ENCODE measurements around the gene KNDC1. TPM values are rescaled to one million over a fixed set of nuclear protein-coding genes. Genes with fewer than 3 reads are reported as not detected.

Gene KNDC1
- total RNA-seq, 5 donors from 2014 or later (not counting 1 experiment from before 2014, with no cell fraction given): 0.09 to 1.2 (median 0.35) TPM

GRCh38 chr10:133204226-133205015 is 44.4 kb downstream of the KNDC1 start:
- H3K36me3 ChIP-seq (ENCODE audit: control insufficient read depth in 2 of 2, extremely low read depth in 1 of 2, insufficient read depth in 1 of 2, low read length in 1 of 2): no peaks in the 10 kb centered on the region
- Mint-ChIP-seq H3K36me3 (no peaks in the 10 kb centered on the region), H3K27ac (no peak overlapping the region), H3K27me3 (peaks cover 0 to 5% of the 10 kb centered on the region in 2 donors), H3K4me3 (no peak overlapping the region), H3K9me3 (no peaks in the 10 kb centered on the region), H3K4me1 (no peaks in the 10 kb centered on the region)
- H3K9me3 ChIP-seq: no peaks in the 10 kb centered on the region
- H3K27ac ChIP-seq (ENCODE audit: low read length): no peak overlapping the region
- ChIA-PET CTCF (no interaction called here), POLR2A (no interaction called here)
- DNase-seq (no peak), ATAC-seq (replicated peaks in 1 of 4) (no peak)
- WGBS (ENCODE audit: insufficient coverage): 90% methylated on average over 30 of the region's 38 CpGs
- no peaks in the 10 kb centered on the region for H3K4me1 ChIP-seq (ENCODE audit: control insufficient read depth in 1 of 2, extremely low read depth in 1 of 2, insufficient read depth in 2 of 2, low read length in 2 of 2)
- peaks cover 0 to 9% of the 10 kb centered on the region in 2 experiments for H3K27me3 ChIP-seq (replicated peaks in 1 of 2; ENCODE audit: control insufficient read depth in 2 of 2, extremely low read depth in 1 of 2, insufficient read depth in 2 of 2, low read length in 1 of 2)
- no peak overlapping the region for H3K4me3 ChIP-seq (ENCODE audit: control insufficient read depth in 1 of 2, extremely low read depth in 1 of 2, low read length in 1 of 2)

- Histone ChIP-seq H3K27ac (ENCODE audit: low read length) (no peak overlapping the region), H3K27me3 (replicated peaks in 1 of 2; ENCODE audit: control insufficient read depth in 2 of 2, extremely low read depth in 1 of 2, insufficient read depth in 2 of 2, low read length in 1 of 2) (peaks cover 0 to 12% of the 10 kb centered on the region in 2 experiments), H3K4me1 (ENCODE audit: control insufficient read depth in 1 of 2, extremely low read depth in 1 of 2, insufficient read depth in 2 of 2, low read length in 2 of 2) (no peaks in the 10 kb centered on the region), H3K4me3 (ENCODE audit: control insufficient read depth in 1 of 2, extremely low read depth in 1 of 2, low read length in 1 of 2) (no peak overlapping the region), H3K9me3 (no peaks in the 10 kb centered on the region), H3K36me3 (ENCODE audit: control insufficient read depth in 2 of 2, extremely low read depth in 1 of 2, insufficient read depth in 1 of 2, low read length in 1 of 2) (no peaks in the 10 kb centered on the region)
- CTCF ChIA-PET: no interaction called here
- Mint-ChIP-seq H3K4me3 (no peak overlapping the region), H3K9me3 (no peaks in the 10 kb centered on the region), H3K27ac (no peak overlapping the region), H3K27me3 (peaks cover 0 to 5% of the 10 kb centered on the region in 2 donors), H3K36me3 (no peaks in the 10 kb centered on the region), H3K4me1 (no peaks in the 10 kb centered on the region)
- WGBS (ENCODE audit: insufficient coverage): 90% methylated on average over 22 of the region's 23 CpGs
- DNase-seq (no peak), ATAC-seq (replicated peaks in 1 of 4) (no peak)
- POLR2A ChIA-PET: no interaction called here
Measured at GRCh38 chr10:133205146-133205545, 45.1 kb downstream of the KNDC1 start.

DNA sequence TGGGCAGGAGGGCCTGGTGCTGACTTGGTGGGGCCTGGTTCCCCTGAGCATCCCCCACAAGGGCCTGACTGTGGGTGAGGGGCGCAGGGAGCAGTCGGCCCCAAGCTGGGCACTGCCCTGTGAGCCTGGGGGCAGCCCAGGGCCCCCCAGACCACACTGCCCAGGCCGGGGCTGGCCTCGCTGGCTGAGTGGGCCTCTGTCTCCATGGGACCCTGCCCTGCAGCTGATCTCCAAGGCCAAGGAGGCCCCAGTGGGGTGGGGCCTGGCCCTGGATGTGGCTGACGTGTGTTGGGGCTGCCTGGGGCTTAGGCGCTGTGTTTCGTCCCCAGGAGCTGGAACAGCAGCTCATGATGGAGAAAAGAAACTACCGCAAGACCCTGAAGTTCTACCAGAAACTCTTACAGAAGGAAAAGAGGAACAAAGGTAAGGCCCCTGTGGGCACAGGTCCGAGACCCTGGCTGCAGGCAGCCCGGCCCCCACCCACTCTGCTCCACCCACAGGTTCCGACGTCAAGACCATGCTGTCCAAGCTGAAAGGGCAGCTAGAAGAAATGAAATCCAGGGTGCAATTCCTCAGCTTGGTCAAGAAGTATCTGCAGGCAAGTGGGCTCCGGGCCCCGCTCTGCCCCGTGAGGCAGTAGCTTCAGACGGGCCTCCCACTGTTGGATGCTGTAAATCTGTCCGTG is 46.5 kb downstream of the KNDC1 start:
- H3K36me3 Mint-ChIP-seq: no peaks in the 10 kb centered on the region
- ChIA-PET CTCF (no interaction called here), POLR2A (no interaction called here)
- Histone ChIP-seq H3K4me1 (ENCODE audit: control insufficient read depth in 1 of 2, extremely low read depth in 1 of 2, insufficient read depth in 2 of 2, low read length in 2 of 2) (peaks cover 0 to 3% of the 10 kb centered on the region in 2 experiments), H3K27ac (ENCODE audit: low read length) (no peak overlapping the region), H3K9me3 (no peaks in the 10 kb centered on the region), H3K27me3 (replicated peaks in 1 of 2; ENCODE audit: control insufficient read depth in 2 of 2, extremely low read depth in 1 of 2, insufficient read depth in 2 of 2, low read length in 1 of 2) (peaks cover 0 to 18% of the 10 kb centered on the region in 2 experiments), H3K36me3 (ENCODE audit: control insufficient read depth in 2 of 2, extremely low read depth in 1 of 2, insufficient read depth in 1 of 2, low read length in 1 of 2) (no peaks in the 10 kb centered on the region), H3K4me3 (ENCODE audit: control insufficient read depth in 1 of 2, extremely low read depth in 1 of 2, low read length in 1 of 2) (no peak overlapping the region)
- 82% methylated on average over 15 of the region's 17 CpGs for WGBS (ENCODE audit: insufficient coverage)
- DNase-seq: no peak
- no peaks in the 10 kb centered on the region for H3K9me3 Mint-ChIP-seq
- peaks cover 0 to 4% (median 2%) of the 10 kb centered on the region in 3 donors for H3K4me1 Mint-ChIP-seq
- H3K27ac Mint-ChIP-seq: no peak overlapping the region
- H3K4me3 Mint-ChIP-seq: no peak overlapping the region
- peaks cover 0 to 2% of the 10 kb centered on the region in 2 donors for H3K27me3 Mint-ChIP-seq
- no peak for ATAC-seq (replicated peaks in 1 of 4)

DNA sequence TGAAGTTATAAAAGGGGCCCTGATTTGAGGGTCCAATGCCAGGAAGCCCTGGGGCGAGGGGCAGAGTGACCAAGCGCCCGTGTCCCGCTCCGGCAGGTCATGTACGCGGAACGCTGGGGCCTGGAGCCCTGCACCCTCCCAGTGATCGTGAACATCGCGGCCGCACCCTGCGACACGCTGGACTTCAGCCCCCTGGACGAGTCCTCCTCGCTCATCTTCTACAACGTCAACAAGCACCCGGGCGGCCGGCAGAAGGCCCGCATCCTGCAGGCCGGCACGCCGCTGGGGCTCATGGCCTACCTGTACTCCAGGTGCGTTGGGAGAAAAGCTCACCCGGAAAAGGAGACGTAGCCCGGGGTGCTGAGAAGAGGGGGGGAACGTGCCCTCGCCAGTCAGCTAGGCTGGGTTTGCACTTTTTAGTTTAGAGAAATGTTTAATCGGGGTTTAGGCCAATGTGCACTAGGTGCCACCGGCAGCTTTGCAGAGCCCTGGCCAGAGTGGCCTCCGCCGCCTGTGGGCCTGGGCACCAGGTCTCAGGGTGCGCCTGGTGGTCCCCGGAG is 47.1 kb downstream of the KNDC1 start:
- no peak overlapping the region for H3K27ac ChIP-seq (ENCODE audit: low read length)
- CTCF ChIA-PET: no interaction called here
- H3K9me3 Mint-ChIP-seq: no peaks in the 10 kb centered on the region
- DNase-seq: no peak
- 91% methylated on average over 24 of the region's 36 CpGs for WGBS (ENCODE audit: insufficient coverage)
- H3K27me3 Mint-ChIP-seq: peaks cover 0 to 3% of the 10 kb centered on the region in 2 donors
- ATAC-seq (replicated peaks in 1 of 4): no peak
- no peak overlapping the region for H3K4me3 Mint-ChIP-seq
- no peak overlapping the region for H3K27ac Mint-ChIP-seq
- H3K9me3 ChIP-seq: no peaks in the 10 kb centered on the region
- no peaks in the 10 kb centered on the region for H3K36me3 ChIP-seq (ENCODE audit: control insufficient read depth in 2 of 2, extremely low read depth in 1 of 2, insufficient read depth in 1 of 2, low read length in 1 of 2)
- peaks cover 0 to 3% of the 10 kb centered on the region in 2 experiments for H3K4me1 ChIP-seq (ENCODE audit: control insufficient read depth in 1 of 2, extremely low read depth in 1 of 2, insufficient read depth in 2 of 2, low read length in 2 of 2)
- H3K4me3 ChIP-seq (ENCODE audit: control insufficient read depth in 1 of 2, extremely low read depth in 1 of 2, low read length in 1 of 2): no peak overlapping the region
- no peaks in the 10 kb centered on the region for H3K36me3 Mint-ChIP-seq
- H3K4me1 Mint-ChIP-seq: peaks cover 0 to 5% (median 2%) of the 10 kb centered on the region in 3 donors
- H3K27me3 ChIP-seq (replicated peaks in 1 of 2; ENCODE audit: control insufficient read depth in 2 of 2, extremely low read depth in 1 of 2, insufficient read depth in 2 of 2, low read length in 1 of 2): peaks cover 0 to 20% of the 10 kb centered on the region in 2 experiments
- POLR2A ChIA-PET: interaction anchor here in 1 of 2 donors (0.7 kb wide), 1 partner anchor 146 kb away, joined by 3 read pairs; no protein-coding TSS in a partner anchor

DNA sequence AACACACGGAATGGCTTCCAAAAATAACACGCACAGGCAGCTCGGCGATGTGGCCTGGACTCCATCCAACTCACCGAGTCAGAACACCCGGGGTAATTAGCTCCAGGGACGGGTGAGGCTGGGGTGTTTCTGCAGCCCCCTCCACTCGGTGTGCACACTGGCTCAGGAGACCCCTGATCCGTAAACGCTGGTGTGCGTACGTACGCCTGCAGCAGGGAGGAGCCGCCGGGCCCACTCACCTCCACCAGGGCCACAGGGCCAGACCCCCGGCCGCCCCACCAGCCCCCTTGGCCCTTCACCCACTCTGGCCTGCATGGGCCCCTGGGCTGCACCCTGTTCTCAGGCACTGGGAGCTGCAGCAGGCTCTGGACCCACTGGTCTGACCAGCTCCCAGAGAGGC is 47.6 kb downstream of the KNDC1 start:
- H3K36me3 Mint-ChIP-seq: no peaks in the 10 kb centered on the region

DNA sequence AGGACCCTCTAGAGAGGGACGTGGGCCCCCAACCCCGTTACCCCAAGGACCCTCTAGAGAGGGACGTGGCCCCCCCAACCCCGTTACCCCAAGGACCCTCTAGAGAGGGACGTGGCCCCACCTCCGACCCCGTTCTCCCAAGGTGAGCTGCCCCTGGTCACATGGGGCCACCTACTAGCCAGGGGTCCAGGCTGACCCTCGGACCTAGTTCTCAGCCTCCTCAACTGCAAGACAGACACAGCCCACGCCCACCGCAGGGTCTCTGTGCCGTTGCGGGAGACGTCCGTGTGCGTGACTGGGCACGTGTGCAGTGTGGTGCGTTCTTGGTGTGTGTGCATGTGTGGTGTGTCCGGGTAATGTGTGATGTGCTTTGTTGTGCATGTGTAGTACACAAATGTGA is 48.4 kb downstream of the KNDC1 start:
- Mint-ChIP-seq H3K36me3 (no peaks in the 10 kb centered on the region), H3K9me3 (no peaks in the 10 kb centered on the region), H3K27ac (no peak overlapping the region), H3K4me1 (peaks cover 0 to 6% (median 2%) of the 10 kb centered on the region in 3 donors), H3K27me3 (peaks cover 0 to 4% of the 10 kb centered on the region in 2 donors), H3K4me3 (no peak overlapping the region)
- DNase-seq (no peak), ATAC-seq (replicated peaks in 1 of 4) (no peak)
- Histone ChIP-seq H3K4me3 (ENCODE audit: control insufficient read depth in 1 of 2, extremely low read depth in 1 of 2, low read length in 1 of 2) (no peak overlapping the region), H3K27ac (ENCODE audit: low read length) (no peak overlapping the region), H3K36me3 (ENCODE audit: control insufficient read depth in 2 of 2, extremely low read depth in 1 of 2, insufficient read depth in 1 of 2, low read length in 1 of 2) (no peaks in the 10 kb centered on the region), H3K4me1 (ENCODE audit: control insufficient read depth in 1 of 2, extremely low read depth in 1 of 2, insufficient read depth in 2 of 2, low read length in 2 of 2) (peaks cover 0 to 3% of the 10 kb centered on the region in 2 experiments), H3K27me3 (replicated peaks in 1 of 2; ENCODE audit: control insufficient read depth in 2 of 2, extremely low read depth in 1 of 2, insufficient read depth in 2 of 2, low read length in 1 of 2) (peaks cover 0 to 32% of the 10 kb centered on the region in 2 experiments), H3K9me3 (no peaks in the 10 kb centered on the region)
- WGBS (ENCODE audit: insufficient coverage): 94% methylated on average over 12 of the region's 18 CpGs
- CTCF ChIA-PET: no interaction called here
- POLR2A ChIA-PET: no interaction called here

More for the DNA sequence above, 47.6 kb downstream of the KNDC1 start:
- Histone ChIP-seq H3K36me3 (ENCODE audit: control insufficient read depth in 2 of 2, extremely low read depth in 1 of 2, insufficient read depth in 1 of 2, low read length in 1 of 2) (no peaks in the 10 kb centered on the region), H3K27me3 (replicated peaks in 1 of 2; ENCODE audit: control insufficient read depth in 2 of 2, extremely low read depth in 1 of 2, insufficient read depth in 2 of 2, low read length in 1 of 2) (peaks cover 0 to 23% of the 10 kb centered on the region in 2 experiments), H3K4me1 (ENCODE audit: control insufficient read depth in 1 of 2, extremely low read depth in 1 of 2, insufficient read depth in 2 of 2, low read length in 2 of 2) (peaks cover 0 to 3% of the 10 kb centered on the region in 2 experiments), H3K4me3 (ENCODE audit: control insufficient read depth in 1 of 2, extremely low read depth in 1 of 2, low read length in 1 of 2) (no peak overlapping the region), H3K27ac (ENCODE audit: low read length) (no peak overlapping the region), H3K9me3 (no peaks in the 10 kb centered on the region)
- ChIA-PET POLR2A (interaction anchor here in 1 of 2 donors (0.7 kb wide), 1 partner anchor 146 kb away, joined by 3 read pairs; no protein-coding TSS in a partner anchor), CTCF (no interaction called here)
- no peak overlapping the region for H3K27ac Mint-ChIP-seq
- H3K4me3 Mint-ChIP-seq: no peak overlapping the region
- peaks cover 0 to 4% of the 10 kb centered on the region in 2 donors for H3K27me3 Mint-ChIP-seq
- H3K4me1 Mint-ChIP-seq: peaks cover 0 to 6% (median 2%) of the 10 kb centered on the region in 3 donors
- WGBS (ENCODE audit: insufficient coverage): 85% methylated on average over 17 of the region's 17 CpGs
- H3K9me3 Mint-ChIP-seq: no peaks in the 10 kb centered on the region
- ATAC-seq (replicated peaks in 1 of 4): no peak
- no peak for DNase-seq
